ENCODE results near the gene CNTN1.
"Not testable (repeated sequence)": the region's sequence is repeated elsewhere in the genome, so short reads cannot be mapped to it uniquely, and the experiment has no call there.

Gene CNTN1

GRCh38 chr12:40701756-40702155 is 9.5 kb downstream of the CNTN1 start:
- no peak for DNase-seq (ENCODE audit: low read depth)

- no peak for DNase-seq (ENCODE audit: low read depth)
These were observed 18.9 kb downstream of the CNTN1 start for GRCh38 chr12:40711121-40711520.

- DNase-seq (ENCODE audit: low read depth): no peak
These were observed 22.4 kb downstream of the CNTN1 start for GRCh38 chr12:40714636-40715035.

- no peak for DNase-seq (ENCODE audit: low read depth)
These were observed 23.8 kb downstream of the CNTN1 start for GRCh38 chr12:40716037-40716436.

- no peak for DNase-seq (ENCODE audit: low read depth)
These were observed 25.3 kb downstream of the CNTN1 start for GRCh38 chr12:40717576-40717975.

- no peak for DNase-seq (ENCODE audit: low read depth)
These were observed 26.7 kb downstream of the CNTN1 start for GRCh38 chr12:40718878-40719372.

GRCh38 chr12:40723001-40723400 is 30.8 kb downstream of the CNTN1 start:
- DNase-seq (ENCODE audit: low read depth): no peak

GRCh38 chr12:40726366-40726765 is 34.1 kb downstream of the CNTN1 start:
- no peak for DNase-seq (ENCODE audit: low read depth)

GRCh38 chr12:40727774-40728483 is 35.7 kb downstream of the CNTN1 start:
- no peak for DNase-seq (ENCODE audit: low read depth)

GRCh38 chr12:40730281-40730680 is 38.0 kb downstream of the CNTN1 start:
- DNase-seq (ENCODE audit: low read depth): no peak

- DNase-seq (ENCODE audit: low read depth): no peak
These were observed 41.6 kb downstream of the CNTN1 start for GRCh38 chr12:40733871-40734270.

- DNase-seq (ENCODE audit: low read depth): no peak
These were observed 42.0 kb downstream of the CNTN1 start for GRCh38 chr12:40734276-40734675.

GRCh38 chr12:40735551-40736230 is 43.5 kb downstream of the CNTN1 start:
- DNase-seq (ENCODE audit: low read depth): no peak

- not testable (repeated sequence) for DNase-seq (ENCODE audit: low read depth)
These were observed 45.2 kb downstream of the CNTN1 start for GRCh38 chr12:40737416-40737815.

GRCh38 chr12:40738856-40739255 is 46.6 kb downstream of the CNTN1 start:
- no peak for DNase-seq (ENCODE audit: low read depth)

- DNase-seq (ENCODE audit: low read depth): no peak
These were observed 49.8 kb downstream of the CNTN1 start for GRCh38 chr12:40742041-40742440.

GRCh38 chr12:40745386-40745785 is 53.1 kb downstream of the CNTN1 start:
- no peak for DNase-seq (ENCODE audit: low read depth)

- no peak for DNase-seq (ENCODE audit: low read depth)
These were observed 57.6 kb downstream of the CNTN1 start for GRCh38 chr12:40749863-40750262.

- no peak for DNase-seq (ENCODE audit: low read depth)
These were observed 59.8 kb downstream of the CNTN1 start for GRCh38 chr12:40752011-40752410.

- no peak for DNase-seq (ENCODE audit: low read depth)
These were observed 68.6 kb downstream of the CNTN1 start for GRCh38 chr12:40760821-40761220.

GRCh38 chr12:40762072-40762471 is 69.8 kb downstream of the CNTN1 start:
- no peak for DNase-seq (ENCODE audit: low read depth)

GRCh38 chr12:40768125-40768864 is 76.1 kb downstream of the CNTN1 start:
- DNase-seq (ENCODE audit: low read depth): no peak

GRCh38 chr12:40769846-40770245 is 77.6 kb downstream of the CNTN1 start:
- no peak for DNase-seq (ENCODE audit: low read depth)

Data from HS-5 (cell line).